ENCODE data around the gene MOSPD2.

MOSPD2 gene

DNA sequence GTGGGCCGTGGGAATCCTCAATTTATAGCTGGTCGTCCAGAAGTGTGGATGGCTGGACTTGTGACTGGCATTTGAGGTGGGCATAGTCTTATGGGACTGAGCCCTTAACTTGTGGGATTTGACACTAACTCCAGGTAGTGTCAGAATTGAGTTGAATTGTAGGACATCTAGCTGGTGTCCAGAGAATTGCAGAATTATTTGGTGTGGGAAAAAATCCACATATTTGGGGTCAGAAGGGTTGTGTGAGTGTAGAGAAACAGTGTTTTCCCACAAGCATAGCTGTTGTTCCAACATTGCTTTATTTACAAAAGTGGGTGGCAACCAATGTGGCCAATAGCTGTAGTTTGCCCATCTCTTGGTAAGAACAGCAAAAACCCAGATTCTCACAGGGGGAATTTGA lies 91.3 kb downstream of the MOSPD2 start:
- no peaks in the 10 kb centered on the region for H3K36me3 Mint-ChIP-seq (ENCODE audit: low read depth)
- intact Hi-C loops (cut with micrococcal nuclease): no loop called here
- H3K9me3 Mint-ChIP-seq: no peaks in the 10 kb centered on the region
- H3K4me3 Mint-ChIP-seq: no peak overlapping the region
- no peak overlapping the region for H3K27ac Mint-ChIP-seq
- H3K27me3 Mint-ChIP-seq: no peaks in the 10 kb centered on the region
- no peaks in the 10 kb centered on the region for H3K4me1 Mint-ChIP-seq (ENCODE audit: low read depth)
